ENCODE results near the gene KATNAL2.

Gene KATNAL2

GRCh38 chr18:46916551-46917107 is 773 bp upstream of the KATNAL2 start:
- Histone ChIP-seq H3K27me3 (ENCODE audit: low read length) (no peaks in the 10 kb centered on the region), H3K27ac (ENCODE audit: low read depth, low read length) (peak overlapping the region; percentile 68), H3K9me2 (replicated peaks; ENCODE audit: insufficient read depth, low read length) (no peaks in the 10 kb centered on the region), H3F3A (ENCODE audit: insufficient read depth) (peaks cover 24% of the 10 kb centered on the region; the same call in 1 of the 2 replicates), H3K9me3 (ENCODE audit: insufficient read depth, low read length) (no peaks in the 10 kb centered on the region), H4K20me1 (ENCODE audit: low read depth, low read length) (peaks cover 19% of the 10 kb centered on the region), H3K9ac (ENCODE audit: low read length) (peak overlapping the region; percentile 89), H3K4me2 (ENCODE audit: low read depth, low read length, poor library complexity, severe bottlenecking) (peak overlapping the region; percentile 89), H3K4me3 (ENCODE audit: insufficient read depth, low read length, poor library complexity, severe bottlenecking) (peak overlapping the region; percentile 61), H3K36me3 (ENCODE audit: low read length) (peaks cover 5% of the 10 kb centered on the region; the same call in 1 of the 2 replicates), H3K79me2 (ENCODE audit: insufficient read depth, low read length) (peaks cover 88% of the 10 kb centered on the region), H2AFZ (ENCODE audit: low read depth, low read length, severe bottlenecking) (peak overlapping the region; percentile 11)
- no peak for TF ChIP-seq CTCF (IDR thresholded peaks at IDR 0.05; ENCODE audit: insufficient read depth, low read length, poor library complexity, severe bottlenecking)
- no peak for TF ChIP-seq EZH2phosphoT487 (conservative IDR thresholded peaks at IDR 0.05; ENCODE audit: low read length)

GRCh38 chr18:46917803-46918600 is 600 bp downstream of the KATNAL2 start:
- Histone ChIP-seq H3K4me2 (ENCODE audit: low read depth, low read length, poor library complexity, severe bottlenecking) (peak overlapping the region; percentile 89), H3K27ac (ENCODE audit: low read depth, low read length) (peak overlapping the region; percentile 68), H3K9me3 (ENCODE audit: insufficient read depth, low read length) (no peaks in the 10 kb centered on the region), H3K27me3 (ENCODE audit: low read length) (no peaks in the 10 kb centered on the region), H3K36me3 (ENCODE audit: low read length) (peaks cover 4% of the 10 kb centered on the region; the same call in 1 of the 2 replicates), H3K79me2 (ENCODE audit: insufficient read depth, low read length) (peaks cover 84% of the 10 kb centered on the region), H3K9me2 (replicated peaks; ENCODE audit: insufficient read depth, low read length) (no peaks in the 10 kb centered on the region), H3K9ac (ENCODE audit: low read length) (peak overlapping the region; percentile 89), H3F3A (ENCODE audit: insufficient read depth) (peaks cover 24% of the 10 kb centered on the region; the same call in 1 of the 2 replicates), H4K20me1 (ENCODE audit: low read depth, low read length) (peaks cover 12% of the 10 kb centered on the region), H2AFZ (ENCODE audit: low read depth, low read length, severe bottlenecking) (peak overlapping the region; percentile 37), H3K4me3 (ENCODE audit: insufficient read depth, low read length, poor library complexity, severe bottlenecking) (peak overlapping the region; percentile 61)
- no peak for TF ChIP-seq EZH2phosphoT487 (conservative IDR thresholded peaks at IDR 0.05; ENCODE audit: low read length)
- no peak for TF ChIP-seq CTCF (IDR thresholded peaks at IDR 0.05; ENCODE audit: insufficient read depth, low read length, poor library complexity, severe bottlenecking)

GRCh38 chr18:46920067-46920466 is 2.7 kb downstream of the KATNAL2 start:
- H3K36me3 ChIP-seq (ENCODE audit: low read length), result peaks cover 6% of the 10 kb centered on the region; the same call in 1 of the 2 replicates
- H3F3A ChIP-seq (ENCODE audit: insufficient read depth), result peaks cover 24% of the 10 kb centered on the region; the same call in 1 of the 2 replicates
- no peaks in the 10 kb centered on the region for H3K9me3 ChIP-seq (ENCODE audit: insufficient read depth, low read length)
- no peaks in the 10 kb centered on the region for H3K27me3 ChIP-seq (ENCODE audit: low read length)
- 0 out of 2 replicates have a peak overlapping the region, but pooled peaks have one; percentile 1 for H3K27ac ChIP-seq (ENCODE audit: low read depth, low read length)
- TF ChIP-seq CTCF (IDR thresholded peaks at IDR 0.05; ENCODE audit: insufficient read depth, low read length, poor library complexity, severe bottlenecking) (no peak), EZH2phosphoT487 (conservative IDR thresholded peaks at IDR 0.05; ENCODE audit: low read length) (no peak)
- peaks cover 7% of the 10 kb centered on the region; the same call in 1 of the 2 replicates for H4K20me1 ChIP-seq (ENCODE audit: low read depth, low read length)
- H3K4me3 ChIP-seq (ENCODE audit: insufficient read depth, low read length, poor library complexity, severe bottlenecking), result no peak overlapping the region
- peak overlapping the region; percentile 24 for H3K4me2 ChIP-seq (ENCODE audit: low read depth, low read length, poor library complexity, severe bottlenecking)
- no peak overlapping the region for H3K9ac ChIP-seq (ENCODE audit: low read length)
- no peak overlapping the region for H2AFZ ChIP-seq (ENCODE audit: low read depth, low read length, severe bottlenecking)
- H3K9me2 ChIP-seq (replicated peaks; ENCODE audit: insufficient read depth, low read length), result no peaks in the 10 kb centered on the region
- H3K79me2 ChIP-seq (ENCODE audit: insufficient read depth, low read length), result peaks cover 63% of the 10 kb centered on the region

All from SU-DHL-6 (cell line).